BE2C (cell line): ENCODE measurements around the gene GCSAM.

ENCODE experiments used
- DNase-seq: peaks from one replicate; pipeline ENCODE4 v3.0.0-alpha.2; 2020
- H3K27me3 ChIP-seq: fragments of 250-450 bp; sonication (Bioruptor Pico); 2 replicates; pipeline ENCODE4 v1.5.1; 2020; ENCODE audit warnings: mild to moderate bottlenecking
- H3K36me3 ChIP-seq: fragments of 250-450 bp; sonication (Bioruptor Pico); 2 replicates; pipeline ENCODE4 v1.5.1; 2020; ENCODE audit warnings: mild to moderate bottlenecking
- H3K4me1 ChIP-seq: fragments of 250-450 bp; sonication (Bioruptor Pico); 2 replicates; pipeline ENCODE4 v1.5.1; 2020
- H3K4me3 ChIP-seq: 2 replicates; pipeline ENCODE4 v1.5.1; 2011; ENCODE audit warnings: low read depth, low read length
- H3K9me3 ChIP-seq: fragments of 250-450 bp; sonication (Bioruptor Pico); 2 replicates; pipeline ENCODE4 v1.5.1; 2020
- CTCF ChIP-seq: IDR thresholded peaks from 2 replicates; pipeline ENCODE4 v1.5.1; 2012; ENCODE audit warnings: mild to moderate bottlenecking, low read depth, low read length

The GCSAM gene

GRCh38 chr3:112127522-112128494, 5.2 kb downstream of the GCSAM start:
- TF ChIP-seq CTCF = no peak
- Histone ChIP-seq H3K27me3 (no peaks in the 10 kb centered on the region), H3K4me1 (peaks cover 11% of the 10 kb centered on the region; the same call in 1 of the 2 replicates), H3K36me3 (no peaks in the 10 kb centered on the region), H3K4me3 (no peak overlapping the region), H3K9me3 (no peaks in the 10 kb centered on the region)
- no peak for DNase-seq

DNA sequence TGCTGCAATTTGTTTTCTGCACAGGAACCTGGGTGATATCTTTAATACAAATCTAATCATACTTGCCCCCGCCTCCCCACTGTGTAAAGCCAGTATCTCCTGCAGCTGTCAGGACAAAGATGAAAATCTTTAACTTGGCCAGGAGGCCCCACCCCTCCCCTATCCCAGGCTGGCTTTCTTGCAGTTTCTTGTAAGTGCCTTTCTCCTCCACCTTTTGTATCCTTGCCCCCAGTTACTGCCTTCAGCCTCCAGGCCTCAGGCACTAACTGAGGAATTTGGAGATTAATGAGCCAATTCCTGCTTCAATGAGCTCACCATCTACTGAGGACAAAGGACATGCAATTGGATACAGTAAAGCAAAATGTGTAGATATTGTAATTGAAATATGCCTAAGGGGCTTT, 6.5 kb downstream of the GCSAM start:
- H3K4me1 ChIP-seq = peaks cover 11% of the 10 kb centered on the region; the same call in 1 of the 2 replicates
- no peak overlapping the region for H3K4me3 ChIP-seq
- no peak for TF ChIP-seq CTCF
- DNase-seq = no peak
- H3K36me3 ChIP-seq = no peaks in the 10 kb centered on the region
- H3K9me3 ChIP-seq = no peaks in the 10 kb centered on the region
- H3K27me3 ChIP-seq = no peaks in the 10 kb centered on the region

DNA sequence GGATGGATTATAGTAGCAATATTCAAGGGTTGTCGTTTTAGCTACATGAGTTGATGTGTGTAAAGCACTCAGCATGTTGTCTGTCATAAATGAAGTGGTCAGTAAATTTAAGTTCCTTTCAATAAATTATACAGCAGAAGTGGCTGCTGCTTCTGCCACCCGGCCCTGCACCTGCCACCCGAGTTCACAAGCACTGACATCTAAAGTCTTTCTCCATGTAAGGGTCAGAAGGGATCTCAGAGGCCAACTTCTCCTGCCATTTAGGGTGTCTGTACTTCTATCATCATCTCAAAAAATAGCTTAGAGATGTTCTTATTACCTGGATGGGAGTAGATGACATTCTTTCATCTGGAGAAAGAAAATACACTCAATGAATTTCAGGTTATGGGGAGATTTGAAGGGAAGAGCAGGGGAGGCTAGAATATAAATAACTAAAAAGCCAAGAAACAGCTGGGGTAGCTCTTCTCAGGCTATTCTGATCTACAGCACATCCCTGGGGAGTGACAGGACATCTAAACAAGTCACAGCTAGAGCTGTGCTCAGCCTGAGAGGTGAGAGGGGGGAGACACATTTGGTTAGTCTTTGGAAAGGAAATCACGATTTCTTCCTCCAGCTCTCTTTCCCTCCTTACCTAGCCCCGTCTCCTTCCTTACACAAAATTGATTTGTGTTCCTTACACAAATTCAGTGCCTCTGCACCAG, 8.0 kb downstream of the GCSAM start:
- Histone ChIP-seq H3K4me3 (no peak overlapping the region), H3K4me1 (peaks cover 11% of the 10 kb centered on the region; the same call in 1 of the 2 replicates), H3K27me3 (no peaks in the 10 kb centered on the region), H3K9me3 (no peaks in the 10 kb centered on the region), H3K36me3 (no peaks in the 10 kb centered on the region)
- TF ChIP-seq CTCF = no peak
- no peak for DNase-seq

DNA sequence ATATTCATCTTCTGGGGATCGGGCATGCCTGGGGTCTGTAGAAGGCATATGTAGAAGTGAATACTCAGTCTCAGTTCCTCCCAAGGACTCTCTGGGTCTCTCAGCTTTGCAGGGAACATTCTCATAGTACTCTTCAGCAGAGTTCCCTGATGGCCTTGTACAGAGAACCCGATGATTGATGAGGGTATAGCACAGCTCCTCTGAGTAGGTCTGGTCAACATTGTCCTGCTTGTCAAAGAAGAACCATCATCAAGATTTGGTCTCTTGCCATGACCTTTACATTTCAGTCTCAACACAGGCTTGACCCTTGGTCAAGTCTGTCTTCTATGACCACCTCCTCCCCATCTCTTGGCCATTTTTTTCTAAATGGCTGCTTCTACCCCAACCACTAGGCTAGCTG, 9.5 kb downstream of the GCSAM start:
- no peak for TF ChIP-seq CTCF
- no peaks in the 10 kb centered on the region for H3K27me3 ChIP-seq
- H3K9me3 ChIP-seq = no peaks in the 10 kb centered on the region
- H3K36me3 ChIP-seq = no peaks in the 10 kb centered on the region
- H3K4me3 ChIP-seq = no peak overlapping the region
- peaks cover 10% of the 10 kb centered on the region; the same call in 1 of the 2 replicates for H3K4me1 ChIP-seq
- no peak for DNase-seq

- DNase-seq = no peak
- H3K4me3 ChIP-seq = no peak overlapping the region
- no peaks in the 10 kb centered on the region for H3K27me3 ChIP-seq
- H3K9me3 ChIP-seq = no peaks in the 10 kb centered on the region
- peaks cover 6% of the 10 kb centered on the region; the same call in 1 of the 2 replicates for H3K4me1 ChIP-seq
- TF ChIP-seq CTCF = no peak
- no peaks in the 10 kb centered on the region for H3K36me3 ChIP-seq
These were observed 10.2 kb downstream of the GCSAM start for GRCh38 chr3:112122870-112123269.
